ENCODE data around the gene FSTL5.

Gene FSTL5

GRCh38 chr4:161702287-161702686 is 461.5 kb downstream of the FSTL5 start:
- no peak for DNase-seq

DNA sequence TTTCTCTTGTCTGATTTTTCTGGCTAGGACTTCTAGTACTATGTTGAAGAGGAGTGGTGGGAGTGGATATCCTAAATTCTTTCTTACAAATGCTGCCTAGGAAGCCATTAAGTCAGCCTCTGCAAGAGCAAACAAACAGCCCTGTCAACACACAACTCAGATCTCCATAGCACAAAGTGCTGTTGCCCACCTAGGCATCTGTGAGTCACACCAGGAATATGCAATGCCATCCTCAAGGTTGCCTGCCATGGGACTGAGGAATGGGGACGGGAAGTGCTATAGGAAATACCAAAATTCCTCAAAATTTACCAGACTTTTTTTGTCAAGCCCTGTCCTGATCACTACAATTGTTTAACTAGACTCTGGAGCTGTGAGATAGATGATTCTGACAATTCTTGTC is 466.9 kb downstream of the FSTL5 start:
- DNase-seq = no peak

DNA sequence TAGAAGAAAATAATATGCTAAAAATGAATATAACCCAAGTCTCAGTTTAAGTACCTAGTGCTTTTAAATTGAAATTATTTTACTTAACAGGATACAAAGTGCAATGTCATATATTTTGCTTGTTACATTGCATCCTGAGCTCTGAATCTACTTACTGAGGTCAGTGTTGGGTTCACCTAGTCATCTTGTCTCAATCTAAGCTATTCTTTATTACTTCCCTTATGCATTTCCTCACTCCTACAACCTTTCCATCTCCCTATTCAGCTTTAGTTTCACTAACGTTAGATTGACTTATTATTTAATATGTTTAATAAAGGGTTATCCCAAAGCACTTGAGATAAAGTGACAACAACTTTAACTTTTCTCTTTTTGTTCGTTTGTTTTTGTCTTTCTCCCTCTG is 483.7 kb downstream of the FSTL5 start:
- no peak for DNase-seq

GRCh38 chr4:161664740-161665139 is 499.1 kb downstream of the FSTL5 start:
- no peak for DNase-seq

GRCh38 chr4:161663844-161664243 is 500.0 kb downstream of the FSTL5 start:
- no peak for DNase-seq

DNA sequence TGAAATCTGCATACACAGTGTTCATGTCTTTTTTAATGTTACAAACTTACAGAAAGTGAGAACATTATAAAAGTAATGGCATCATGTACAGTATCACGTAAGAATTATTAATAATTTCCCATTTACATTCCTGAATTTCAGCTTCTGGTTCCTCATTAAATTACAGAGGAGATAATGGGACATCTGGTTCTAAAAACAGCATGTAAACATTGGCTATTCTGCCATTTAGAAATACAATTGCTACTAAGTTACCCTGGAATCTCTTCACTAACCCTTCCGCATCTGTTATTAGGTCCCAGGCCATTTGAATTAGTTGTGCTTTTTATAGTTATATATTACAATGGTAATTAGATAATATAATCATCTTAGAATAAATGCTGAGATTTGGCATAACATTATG is 505.1 kb downstream of the FSTL5 start:
- DNase-seq = no peak

DNA sequence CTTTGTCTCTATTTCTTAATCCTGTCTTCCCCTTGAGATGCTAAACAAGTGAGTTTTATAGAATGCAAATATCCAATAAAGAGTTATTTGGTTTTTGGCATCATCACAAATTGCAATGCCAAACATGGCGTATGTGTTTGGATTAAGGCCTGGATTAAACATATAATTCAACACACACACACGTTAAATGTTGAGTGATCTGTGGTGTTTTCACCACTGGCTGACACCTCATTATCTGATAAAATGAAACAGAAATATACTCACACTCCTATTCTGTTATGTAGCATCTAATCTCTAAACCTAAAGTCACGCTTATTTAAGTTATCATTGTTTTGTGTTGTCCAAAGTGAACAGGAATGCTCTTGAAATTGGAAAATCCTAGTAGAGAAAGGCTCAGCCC is 506.2 kb downstream of the FSTL5 start:
- DNase-seq = no peak

DNA sequence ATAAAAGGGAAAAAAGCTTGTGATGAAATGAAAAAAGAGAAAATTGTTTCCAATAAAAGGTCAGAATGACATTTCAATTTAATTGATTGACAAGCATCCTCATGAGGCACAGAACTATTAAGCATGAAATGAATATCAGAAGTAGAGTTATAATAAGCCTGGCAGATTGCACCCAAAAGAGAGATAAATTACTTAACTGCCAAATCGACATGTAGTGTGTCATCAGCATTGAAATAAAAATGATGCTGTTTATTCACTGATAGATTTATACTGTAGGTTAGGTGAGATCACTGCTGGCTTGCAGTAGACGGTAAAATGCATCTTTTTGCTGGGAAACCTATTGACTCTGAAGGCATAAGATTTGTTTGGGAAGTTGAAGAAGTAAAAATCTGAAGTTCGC is 507.2 kb downstream of the FSTL5 start:
- DNase-seq = no peak

DNA sequence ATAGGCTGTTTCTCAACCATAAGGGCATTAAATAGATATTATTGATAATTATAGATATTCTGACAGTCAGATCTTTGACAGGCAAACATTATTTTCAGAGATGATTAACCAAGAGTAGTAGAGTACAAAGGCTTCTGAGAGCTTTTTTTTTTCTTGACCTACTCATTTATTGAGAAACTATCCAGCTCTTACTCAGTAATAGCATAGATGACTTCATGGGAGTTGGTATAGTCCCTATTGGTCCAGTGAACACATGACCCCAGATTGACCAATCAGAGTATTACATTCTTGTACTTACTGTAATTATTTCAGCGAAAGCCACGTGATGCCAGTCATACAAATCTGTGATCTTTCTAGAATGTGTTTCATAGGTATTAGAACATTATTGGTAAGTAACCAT is 508.7 kb downstream of the FSTL5 start:
- no peak for DNase-seq

DNA sequence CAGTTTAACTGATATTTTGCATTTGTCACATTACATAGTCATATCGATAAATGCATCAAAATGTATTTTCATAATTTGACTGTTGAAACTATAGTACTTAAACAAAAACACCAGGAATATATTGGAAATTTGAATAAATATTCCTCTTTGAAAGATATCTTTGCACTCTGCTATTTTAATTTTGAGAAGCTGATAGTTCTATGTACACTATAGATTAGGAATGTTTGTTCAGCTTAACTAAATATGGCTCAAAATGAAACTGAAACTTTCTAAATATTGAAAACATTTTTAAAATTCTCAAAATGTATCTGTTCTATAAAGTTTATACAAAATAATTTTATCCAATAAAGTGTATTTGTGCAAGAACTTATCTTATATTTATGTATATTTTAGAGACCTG is 510.1 kb downstream of the FSTL5 start:
- no peak for DNase-seq

GRCh38 chr4:161651586-161651985 is 512.2 kb downstream of the FSTL5 start:
- no peak for DNase-seq

- DNase-seq = no peak
These were observed 513.0 kb downstream of the FSTL5 start for GRCh38 chr4:161650812-161651211.

- DNase-seq = no peak
These were observed 516.0 kb downstream of the FSTL5 start for GRCh38 chr4:161647757-161648156.

DNA sequence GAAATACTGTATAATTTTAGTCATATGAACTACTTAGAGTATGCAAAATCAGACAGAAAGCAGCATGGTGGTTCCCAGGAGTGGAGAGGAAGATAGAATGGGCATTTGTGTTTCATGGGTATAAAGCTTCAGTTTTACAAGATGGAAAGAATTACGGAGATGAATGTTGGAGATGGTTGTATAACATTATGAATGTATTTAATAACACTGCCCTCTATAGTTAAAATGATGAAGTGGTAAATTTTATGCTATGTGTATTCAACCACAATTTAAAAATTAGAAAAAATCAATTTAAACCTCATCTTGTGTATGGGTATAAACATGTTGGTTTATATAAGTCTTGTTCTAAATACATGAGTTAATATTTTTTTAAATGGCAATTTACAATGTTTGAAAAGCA is 521.1 kb downstream of the FSTL5 start:
- DNase-seq = no peak

DNA sequence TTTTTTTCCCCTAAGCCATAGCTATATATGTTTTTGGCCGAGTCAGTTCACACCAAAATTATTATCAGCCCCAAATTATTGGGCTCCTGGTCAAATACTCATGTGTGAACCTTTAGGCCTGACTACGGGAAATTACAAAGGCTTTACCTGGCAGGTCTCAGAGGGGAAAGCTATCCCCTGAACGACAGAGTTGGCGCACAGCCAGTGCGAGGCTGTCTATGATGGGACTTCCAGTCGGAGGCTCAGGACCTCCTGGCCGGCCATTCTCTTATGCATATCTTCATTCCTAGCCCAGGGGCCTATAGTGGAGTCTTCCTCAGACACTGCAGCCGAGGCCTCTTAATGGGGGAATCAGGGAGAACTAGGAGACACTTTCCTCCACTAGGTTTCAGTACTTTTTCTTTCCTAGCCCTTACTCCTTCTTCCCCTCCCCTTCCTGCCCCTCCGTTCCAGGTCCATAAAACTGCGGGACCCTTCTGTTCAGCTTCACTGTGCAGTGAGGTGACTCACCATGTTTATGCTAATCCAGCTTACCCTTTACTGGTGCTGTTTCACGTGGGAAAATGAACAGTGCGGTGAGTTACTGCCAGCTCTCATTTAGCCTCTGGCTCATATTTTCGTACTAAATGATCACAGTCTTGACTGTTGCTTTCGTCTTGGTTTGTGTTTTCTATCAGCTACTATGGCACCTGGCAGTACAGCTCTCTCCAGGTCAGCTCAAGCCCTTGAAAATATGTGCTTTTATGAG is 533.9 kb downstream of the FSTL5 start:
- no peak for DNase-seq

DNA sequence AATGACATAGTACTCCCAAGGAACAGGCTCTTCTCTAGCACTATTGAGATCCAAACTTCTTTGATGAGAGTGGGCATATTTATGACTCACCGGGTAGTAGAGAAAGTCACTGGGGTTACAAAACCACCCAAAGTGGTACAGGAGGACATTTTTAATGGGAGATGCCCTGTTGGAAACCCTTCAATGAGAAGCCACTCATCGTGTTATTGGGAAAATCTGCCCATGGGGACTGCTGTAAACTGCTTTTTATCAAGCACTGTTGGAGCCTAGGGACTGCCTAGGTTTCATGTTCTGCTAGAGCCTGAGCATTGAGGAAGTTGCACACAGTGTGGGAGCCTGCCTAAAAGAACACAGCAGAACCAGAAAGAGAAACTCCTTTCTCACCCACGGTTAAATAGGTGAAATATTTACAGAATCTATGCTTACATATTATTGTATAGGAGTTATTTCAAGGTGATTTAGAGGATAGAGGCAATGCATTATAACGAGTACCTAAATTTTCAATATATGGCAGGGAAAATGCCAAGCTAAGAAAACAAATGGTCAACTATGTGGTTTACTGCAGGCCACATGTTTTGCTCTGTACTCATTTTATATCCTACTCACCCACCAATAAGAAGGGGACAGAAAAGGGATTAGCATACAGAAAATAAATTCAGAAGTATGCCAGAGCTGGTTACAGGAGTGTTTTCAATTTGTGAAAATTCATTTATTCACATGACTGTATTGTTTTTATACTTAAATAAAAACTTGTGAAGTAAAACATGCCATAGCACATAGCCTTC is 559.1 kb downstream of the FSTL5 start:
- DNase-seq = no peak

DNA sequence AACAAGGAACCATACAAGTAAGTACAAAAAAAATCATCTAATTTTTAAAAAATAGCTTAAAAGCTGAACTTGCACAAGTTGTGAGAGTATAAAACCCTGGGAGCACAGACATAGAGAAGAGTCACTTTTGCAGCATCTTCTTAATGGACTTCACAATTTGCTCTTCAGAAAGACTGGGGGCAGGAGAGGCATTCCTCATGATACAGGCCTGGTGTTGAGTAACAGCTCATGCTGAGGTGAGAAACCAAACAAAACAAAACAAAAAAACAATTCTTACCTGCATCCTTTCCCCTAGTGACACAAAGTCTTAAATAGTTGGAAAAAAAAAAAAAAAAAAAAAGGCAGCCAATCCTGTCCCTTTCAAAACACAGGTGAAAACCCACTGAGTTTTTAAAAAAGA is 562.8 kb downstream of the FSTL5 start:
- DNase-seq = no peak

GRCh38 chr4:161595230-161595771 is 568.5 kb downstream of the FSTL5 start:
- no peak for DNase-seq

GRCh38 chr4:161585011-161585410 is 578.8 kb downstream of the FSTL5 start:
- no peak for DNase-seq

DNA sequence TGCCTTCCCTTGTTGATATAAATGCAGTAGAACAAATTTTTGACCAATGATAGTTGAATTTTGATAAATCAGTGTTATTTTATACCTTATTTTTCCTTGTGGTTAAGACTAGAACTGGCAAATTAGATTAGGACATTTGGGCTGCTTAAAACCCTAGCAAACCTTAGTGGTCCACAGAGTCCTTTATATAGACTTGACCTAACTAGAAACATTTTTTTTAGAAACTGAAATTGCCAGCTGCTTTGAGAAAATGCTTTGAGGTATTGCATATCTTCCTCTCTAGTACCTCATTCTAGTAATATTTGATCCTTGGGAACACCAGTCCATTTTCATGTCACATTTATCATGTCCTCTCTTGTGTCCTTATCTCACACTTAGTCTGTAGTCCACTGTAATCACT is 580.3 kb downstream of the FSTL5 start:
- no peak for DNase-seq

- no peak for DNase-seq
These were observed 582.3 kb downstream of the FSTL5 start for GRCh38 chr4:161581262-161582230.

DNA sequence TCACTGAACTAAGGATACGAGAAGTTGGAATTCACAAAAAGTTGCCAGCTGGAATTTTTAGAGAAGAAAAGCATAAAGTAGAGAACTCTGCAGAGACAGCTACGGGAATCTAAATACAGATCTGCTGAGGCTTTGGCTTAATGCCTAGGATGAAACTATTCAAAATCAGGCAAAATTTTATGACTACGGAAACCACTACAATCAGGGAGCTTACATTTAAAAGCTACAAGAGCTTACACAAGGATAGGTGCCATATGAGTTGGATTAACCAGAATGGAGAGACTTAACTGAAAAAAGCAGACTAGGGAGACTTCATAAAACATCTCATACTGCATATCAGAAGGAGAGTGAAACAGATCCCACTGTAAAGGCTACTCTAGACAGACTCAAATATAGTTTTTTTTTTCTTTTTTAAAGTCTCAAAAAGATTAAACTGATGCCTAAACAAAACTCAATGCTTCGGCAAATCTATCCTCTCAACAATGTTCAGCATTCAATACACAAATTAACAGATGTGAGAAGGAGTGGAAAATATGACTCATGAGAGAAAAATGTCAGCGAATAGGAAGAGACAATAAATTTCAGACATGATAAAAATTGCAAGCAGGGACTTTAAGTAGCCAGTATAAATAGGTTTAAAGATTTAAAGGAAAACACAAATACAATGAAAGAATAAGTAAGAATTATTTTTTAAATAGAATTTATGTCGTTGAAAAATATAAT is 586.1 kb downstream of the FSTL5 start:
- DNase-seq = no peak

Data from stimulated activated CD4-positive, alpha-beta T cell treated with anti-CD3 and anti-CD28 coated beads, Interleukin-4, amount 100 ng/mL, for 24 hours (primary cell).